K562 (cell line): Measurements from ENCODE around the gene MYG1. TPM values are rescaled to one million over a fixed set of nuclear protein-coding genes. Genes with fewer than 3 reads are reported as not detected.

Source experiments
- BRD9 ChIP-seq: fragments of 450-650 bp; IDR thresholded peaks from 2 replicates; pipeline ENCODE4 v1.6.1; 2018; ENCODE audit warnings: low read depth; ENCODE audit not compliant: partially characterized antibody
- CREBBP ChIP-seq: IDR thresholded peaks from one replicate; pipeline ENCODE4 v1.6.1; 2012; ENCODE audit warnings: low read depth, mild to moderate bottlenecking, control low read depth, inconsistent platforms, low read length
- ETV1 ChIP-seq: fragments of 450-650 bp; conservative IDR thresholded peaks from 2 replicates; pipeline ENCODE4 v1.6.1; 2016; ENCODE audit warnings: missing genetic modification characterization, control low read depth, low read depth, missing compliant biosample characterization
- JUNB ChIP-seq: fragments of 450-650 bp; formaldehyde crosslinking; conservative IDR thresholded peaks from 2 replicates; pipeline ENCODE4 v1.4.0; 2020; ENCODE audit warnings: mild to moderate bottlenecking
- JUND ChIP-seq, 2 experiments: IDR thresholded peaks; 2 replicates in 1 of 2; 3 replicates in 1 of 2; pipeline ENCODE4 v1.6.1; 2011; ENCODE audit warnings: borderline replicate concordance in 2 of 2, low read depth in 2 of 2, low read length in 2 of 2, improper control_type of control experiment in 1 of 2, missing biosample characterization in 1 of 2, missing genetic modification characterization in 1 of 2, missing genetic modification reagents in 1 of 2
- MEF2D ChIP-seq: conservative IDR thresholded peaks from 2 replicates; pipeline ENCODE4 v1.6.1; 2016; ENCODE audit warnings: low read depth, missing genetic modification characterization, missing compliant biosample characterization
- PHF20 ChIP-seq: fragments of 450-650 bp; IDR thresholded peaks from 2 replicates; pipeline ENCODE4 v1.6.1; 2018; ENCODE audit not compliant: partially characterized antibody
- POLR3G ChIP-seq: IDR thresholded peaks from 2 replicates; pipeline ENCODE4 v1.6.1; 2011; ENCODE audit not compliant: insufficient read length, insufficient replicate concordance; ENCODE audit errors: extremely low read depth
- RB1 ChIP-seq: fragments of 450-650 bp; IDR thresholded peaks from 2 replicates; pipeline ENCODE4 v1.6.1; 2017; ENCODE audit warnings: low read depth, mild to moderate bottlenecking
- RBFOX2 ChIP-seq: fragments of 200-400 bp; formaldehyde crosslinking; IDR thresholded peaks from 2 replicates; pipeline ENCODE4 v1.6.1; 2017; ENCODE audit warnings: low read depth, mild to moderate bottlenecking, low read length, moderate library complexity
- RHOXF2B ChIP-seq: fragments of 250-450 bp; sonication (Bioruptor Pico); conservative IDR thresholded peaks from 2 replicates; pipeline ENCODE4 v1.5.1; 2021
- RREB1 ChIP-seq: fragments of 250-450 bp; sonication (Bioruptor Pico); IDR thresholded peaks from 2 replicates; pipeline ENCODE4 v1.4.0; 2020
- SAP30 ChIP-seq: fragments of 200-600 bp; sonication (generic); IDR thresholded peaks from 2 replicates; pipeline ENCODE4 v1.6.1; 2012; ENCODE audit warnings: borderline replicate concordance, low read depth, mild to moderate bottlenecking, moderate library complexity, low read length, control low read depth, inconsistent platforms; ENCODE audit not compliant: insufficient read depth, poor library complexity, severe bottlenecking
- SOX6 ChIP-seq: fragments of 450-650 bp; IDR thresholded peaks from 2 replicates; pipeline ENCODE4 v1.6.1; 2014; ENCODE audit warnings: mild to moderate bottlenecking
- TAL1 ChIP-seq: fragments of 450-650 bp; IDR thresholded peaks from 2 replicates; pipeline ENCODE4 v1.6.1; 2016; ENCODE audit warnings: mild to moderate bottlenecking
- TEAD1 ChIP-seq, 2 experiments: fragments of 450-650 bp in 1 of 2; sonication (generic) in 1 of 2; formaldehyde crosslinking; IDR thresholded peaks; 2 replicates each; pipeline versions ENCODE4 v1.4.0 to v1.8.0; 2020 to 2022; ENCODE audit warnings: mild to moderate bottlenecking in 2 of 2, missing genetic modification reagents in 1 of 2
- TFE3 ChIP-seq: fragments of 450-650 bp; formaldehyde crosslinking; IDR thresholded peaks from 2 replicates; pipeline ENCODE4 v1.4.0; 2020; ENCODE audit warnings: mild to moderate bottlenecking, mixed read lengths
- TOE1 ChIP-seq, 2 experiments: fragments of 450-650 bp in 1 of 2; sonication (generic) in 1 of 2; formaldehyde crosslinking in 1 of 2; IDR thresholded peaks; 2 replicates each; pipeline versions ENCODE4 v1.7.1 to v1.8.0; 2016 to 2022; ENCODE audit warnings: borderline replicate concordance in 2 of 2, mild to moderate bottlenecking in 2 of 2, antibody characterized with exemption in 1 of 2, inconsistent platforms in 1 of 2, low read depth in 1 of 2, missing genetic modification reagents in 1 of 2, moderate library complexity in 1 of 2
- ZNF184 ChIP-seq: sonication (generic); formaldehyde crosslinking; IDR thresholded peaks from 2 replicates; pipeline ENCODE4 v1.5.0; 2020; ENCODE audit warnings: missing genetic modification reagents
- ZNF384 ChIP-seq: IDR thresholded peaks from 2 replicates; pipeline ENCODE4 v1.6.1; 2012; ENCODE audit warnings: low read depth, low read length, improper control_type of control experiment
- ZNF75A ChIP-seq: fragments of 450-650 bp; formaldehyde crosslinking; IDR thresholded peaks from 2 replicates; pipeline ENCODE4 v1.4.0; 2020; ENCODE audit warnings: mild to moderate bottlenecking
- polyA plus RNA-seq, 8 experiments: library from polyadenylated mRNA; depleted of rRNA in 4 of 8; stranded (reverse) in 5 of 8; unstranded in 3 of 8; fragments of >200 nt; fragmentation: Nextera tagmentation in 2 of 8; fragmentation: Illumina TruSeq in 1 of 8; extraction: Ambion mirVana in 2 of 8; extraction: Trizol in 1 of 8; gene quantifications; 2 replicates each; pipeline versions ENCODE4 v1.2.1 to v1.2.3, GENCODE V29; 2011 to 2014; ENCODE audit warnings: inconsistent platforms in 1 of 8, missing spikeins in 1 of 8
- total RNA-seq, 7 experiments: library from RNA; depleted of rRNA in 6 of 7; stranded (reverse); fragments of >200 nt in 6 of 7; fragmentation: Illumina TruSeq in 2 of 7; extraction: Trizol in 2 of 7; gene quantifications; 2 replicates each; pipeline versions ENCODE4 v1.2.1 to v1.2.3, GENCODE V29; 2011 to 2021; ENCODE audit warnings: low replicate concordance in 1 of 7

MYG1 gene
- total and polyA plus RNA-seq, 9 of the 15 experiments (the other 6 are each of a cell fraction or from before 2014, with no cell fraction given) = 0.45 to 5.6 (median 2.1) TPM

- TF ChIP-seq TEAD1 (CRISPR knock-in tag; IDR thresholded peaks at IDR 0.05) (peak; percentile 17 to 87; a peak in 2 of 4 replicates), ETV1 (tag) (peak; percentile 43; the same call in 1 of the 2 replicates), PHF20 (no peak), TOE1 (IDR thresholded peaks at IDR 0.05; ENCODE audit: borderline replicate concordance) (0 out of 2 replicates have a peak, but pooled peaks have one; percentile 8), TOE1 (CRISPR knock-in tag; IDR thresholded peaks at IDR 0.05; ENCODE audit: borderline replicate concordance, low read depth) (no peak), BRD9 (peak; percentile 56), JUND (IDR thresholded peaks at IDR 0.05; ENCODE audit: borderline replicate concordance, low read depth, low read length) (no peak), JUND (tag; IDR thresholded peaks at IDR 0.05; ENCODE audit: borderline replicate concordance, low read depth, low read length) (no peak), RB1 (peak; percentile 79; the same call in 1 of the 2 replicates), TFE3 (CRISPR knock-in tag) (no peak), TAL1 (peak; percentile 70; the same call in 1 of the 2 replicates), SOX6 (peak; percentile 58; the same call in 1 of the 2 replicates), SAP30 (peak; percentile 96), ZNF75A (CRISPR knock-in tag) (no peak), RHOXF2B (CRISPR knock-in tag) (no peak), ZNF384 (no peak), JUNB (CRISPR knock-in tag) (no peak), ZNF184 (no peak), MEF2D (tag) (no peak), POLR3G (no peak), RBFOX2 (peak; percentile 86), RREB1 (CRISPR knock-in tag) (no peak), CREBBP (no peak)
Measured at GRCh38 chr12:53267999-53268629, 31.4 kb upstream of the MYG1 start, which contains the start of gene ESPL1 (continued).
